IPS DF 19.7 (cell line): ENCODE measurements around the gene INSL3.

Source experiments
- DNase-seq: peaks from one replicate; pipeline ENCODE4 v3.0.0-alpha.2; 2013; ENCODE audit warnings: low read depth, low spot score

INSL3 gene

DNA sequence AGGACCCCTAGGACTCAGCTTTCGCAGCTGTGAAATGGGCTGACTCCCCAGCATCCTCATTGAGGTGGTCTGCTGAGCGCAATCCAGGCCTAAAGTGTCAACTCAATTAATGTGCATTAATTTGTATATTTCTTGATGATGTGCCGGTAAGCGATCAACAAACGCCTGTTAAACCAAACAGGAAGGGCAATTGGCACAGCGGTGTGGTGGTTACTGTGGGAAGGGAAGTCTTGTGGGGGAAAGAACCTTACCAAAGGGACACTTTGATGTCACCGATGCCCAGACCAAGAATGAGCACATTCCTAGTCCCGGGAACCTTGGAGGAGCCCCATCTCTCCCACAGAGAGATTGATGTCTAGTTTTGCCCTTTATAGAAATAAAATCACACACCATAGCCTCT, 24.8 kb upstream of the INSL3 start:
- no peak for DNase-seq

DNA sequence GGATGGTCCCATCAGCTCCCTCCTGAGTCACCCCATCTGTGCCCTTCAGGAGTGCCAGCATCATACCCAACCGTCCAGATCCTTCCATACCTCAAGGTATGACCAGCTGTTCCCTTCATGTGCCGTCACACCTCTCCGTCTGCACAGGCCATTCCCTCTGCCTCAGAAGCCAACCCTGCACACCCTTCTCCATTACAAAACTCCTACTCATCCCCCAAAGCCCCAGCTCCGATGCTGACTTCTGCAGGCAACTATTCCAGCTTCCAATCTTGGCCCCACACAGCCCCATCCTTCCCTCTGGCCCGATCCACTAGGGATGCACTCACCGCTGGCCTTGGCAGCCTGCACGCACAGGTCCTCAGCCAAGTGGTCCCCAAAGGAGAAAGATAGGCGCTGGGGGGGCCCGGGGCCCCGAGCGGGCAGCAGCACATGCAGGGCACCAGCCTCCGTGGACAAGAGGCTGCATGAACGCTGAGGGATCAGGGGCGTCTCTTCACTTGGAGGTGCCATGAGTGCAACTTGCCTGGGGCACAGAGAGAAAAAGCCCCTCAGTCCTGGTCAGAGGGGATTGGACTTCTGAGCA, 22.7 kb upstream of the INSL3 start:
- DNase-seq = no peak

DNA sequence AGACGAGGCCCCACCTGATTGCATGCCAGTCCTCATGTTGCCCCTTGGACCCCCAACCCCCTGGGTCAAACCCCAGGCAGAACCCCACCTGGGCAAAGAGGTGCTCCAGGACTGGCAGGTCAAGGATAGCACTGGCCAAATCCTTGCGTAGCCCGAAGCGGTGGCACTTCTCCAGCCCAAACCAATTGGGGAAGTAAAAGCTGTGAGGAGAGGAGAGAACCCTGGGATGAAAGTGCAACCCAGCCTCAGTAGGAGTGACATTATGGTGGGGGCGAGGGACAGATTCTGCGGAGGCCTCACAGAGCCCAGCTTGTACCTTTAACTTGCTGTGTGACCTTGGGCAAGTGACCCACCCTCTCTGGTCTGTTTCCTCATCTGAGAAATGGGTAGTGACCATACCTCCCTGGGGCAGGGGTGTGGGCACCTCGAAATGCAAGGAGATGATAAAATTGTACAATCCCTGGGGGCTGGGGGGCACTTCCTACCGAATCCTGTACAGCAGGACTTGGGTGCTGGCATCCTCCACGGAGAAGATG, 22.0 kb upstream of the INSL3 start:
- DNase-seq = no peak

DNA sequence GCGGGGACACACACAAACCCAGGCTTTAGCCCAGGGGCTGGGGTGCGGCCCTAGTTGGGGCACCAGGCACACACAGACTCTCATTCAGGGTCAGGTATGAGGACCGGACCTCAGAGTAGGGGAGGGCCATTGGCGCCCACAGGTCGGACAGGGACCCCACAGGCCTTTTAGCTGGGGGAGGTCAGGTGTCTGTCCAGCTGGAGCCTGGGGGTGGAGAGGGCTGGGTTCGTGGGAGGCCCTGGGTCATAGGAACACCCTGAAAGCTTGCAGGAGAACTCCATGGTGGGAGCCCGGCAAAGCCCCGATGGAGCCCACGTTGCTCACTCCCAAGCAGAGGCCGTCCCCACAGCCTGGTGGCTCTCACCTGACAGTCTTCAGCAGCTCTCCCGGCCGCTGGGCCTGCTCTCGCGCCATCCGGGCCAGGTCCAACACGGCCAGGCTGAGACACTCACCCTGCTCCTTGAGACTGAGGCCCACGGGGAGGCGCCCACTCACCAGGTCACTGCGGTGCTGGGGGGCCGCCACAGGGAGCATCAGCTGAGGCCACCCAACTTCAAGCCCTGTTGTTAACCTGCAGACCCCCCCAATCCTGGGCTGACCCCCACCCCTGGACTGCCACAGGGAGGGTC, 21.5 kb upstream of the INSL3 start:
- no peak for DNase-seq

DNA sequence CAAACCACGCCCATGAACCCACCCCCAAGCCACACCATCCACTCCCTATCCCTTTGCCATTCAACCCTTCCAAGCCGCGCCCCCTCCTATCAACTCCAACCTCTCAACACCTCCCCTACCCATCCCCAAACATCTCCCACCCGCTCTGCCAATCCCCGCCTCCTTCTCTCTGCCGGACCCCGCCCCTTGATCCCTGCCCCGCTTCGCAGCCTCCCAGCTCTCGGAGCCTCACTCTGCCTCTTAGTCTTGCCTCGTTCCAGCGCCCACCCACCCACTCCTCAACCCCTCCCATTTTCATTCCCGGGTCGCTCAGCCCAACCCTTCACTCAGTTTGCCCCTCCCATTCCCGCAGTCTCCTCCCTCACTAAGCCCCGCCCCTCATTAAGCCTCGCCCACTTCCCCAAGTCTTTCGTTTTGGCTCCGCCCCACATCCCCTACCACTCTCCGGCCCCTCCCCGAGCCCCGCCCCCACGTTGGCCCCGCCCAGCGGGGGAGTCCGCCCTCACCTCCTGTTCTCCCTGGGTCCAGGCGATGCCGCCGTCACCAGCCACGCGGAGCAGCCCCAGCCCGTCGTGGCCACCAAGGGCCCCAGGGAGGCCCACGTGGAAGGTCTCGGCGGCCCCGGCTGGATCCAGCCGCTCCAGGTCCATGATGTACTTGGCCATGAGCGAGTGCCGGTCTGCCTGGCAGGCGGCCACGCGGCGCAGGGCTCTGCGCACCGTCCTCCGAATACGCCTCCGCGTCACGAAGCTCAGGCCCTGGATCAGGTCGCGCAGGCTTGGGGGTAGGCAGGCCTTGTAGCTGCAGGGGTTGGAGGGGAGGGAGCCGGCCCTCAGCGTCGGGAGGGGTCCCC, 20.7 kb upstream of the INSL3 start:
- peak; percentile 91 for DNase-seq

DNA sequence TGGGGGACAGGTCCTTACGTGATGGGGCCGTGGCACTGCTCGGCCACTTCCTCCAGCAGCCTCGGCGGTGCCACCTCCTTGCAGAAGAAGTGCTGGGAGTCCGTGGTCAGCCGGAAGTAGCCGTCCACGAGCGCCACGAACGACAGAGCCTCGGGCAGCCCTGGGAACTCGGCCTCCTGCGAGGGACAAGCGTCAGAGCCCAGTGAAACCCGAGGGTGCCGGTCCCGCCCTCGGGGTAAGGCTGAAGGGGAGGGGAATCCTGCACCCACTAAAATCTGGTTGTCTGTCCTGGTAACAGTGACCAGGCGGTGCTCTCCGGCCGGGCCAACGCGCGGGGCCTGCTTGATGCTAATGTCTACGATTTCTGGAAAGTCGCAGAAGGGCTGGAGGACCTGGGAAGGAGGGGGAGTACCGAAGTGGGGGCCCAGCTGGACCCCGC, 20.1 kb upstream of the INSL3 start:
- no peak for DNase-seq

DNA sequence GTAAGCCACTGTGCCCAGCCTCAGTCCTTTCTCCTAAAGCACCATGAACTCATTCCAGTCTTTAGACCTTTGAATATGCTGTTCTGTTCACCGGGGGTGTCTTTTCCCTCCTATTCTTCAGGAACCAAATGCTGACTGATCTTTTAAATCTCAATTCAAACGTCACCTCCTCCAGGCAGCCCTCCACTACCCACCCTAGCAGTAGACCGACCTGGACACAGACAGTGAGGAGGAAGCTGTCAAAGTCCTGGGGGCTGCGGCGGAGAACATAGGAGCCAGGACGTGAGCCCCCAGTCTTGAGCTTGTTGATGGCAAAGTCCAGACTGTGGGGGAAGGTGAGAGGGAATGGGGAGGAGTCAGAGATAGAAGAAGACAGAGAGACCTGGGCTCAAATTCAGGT, 18.7 kb upstream of the INSL3 start:
- DNase-seq = no peak

DNA sequence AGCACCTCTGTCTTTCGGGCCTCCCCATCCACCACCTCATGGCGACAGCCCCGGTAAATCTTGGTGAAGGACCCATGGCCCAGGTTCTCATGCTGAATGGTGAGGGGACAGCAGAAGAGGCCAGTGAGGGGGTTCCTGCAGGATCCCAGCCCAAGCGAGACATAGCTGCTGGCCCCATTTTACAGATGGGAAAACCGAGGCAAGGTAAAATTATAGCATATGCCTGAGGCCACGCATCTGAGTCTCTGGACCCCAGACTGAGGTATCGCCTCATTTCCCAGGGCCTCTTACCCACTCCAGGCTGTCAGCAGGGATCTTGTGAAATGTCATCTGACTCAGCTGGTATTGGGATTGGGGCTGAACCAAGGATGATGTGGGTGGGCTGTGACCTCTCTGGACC, 16.7 kb upstream of the INSL3 start:
- no peak for DNase-seq

DNA sequence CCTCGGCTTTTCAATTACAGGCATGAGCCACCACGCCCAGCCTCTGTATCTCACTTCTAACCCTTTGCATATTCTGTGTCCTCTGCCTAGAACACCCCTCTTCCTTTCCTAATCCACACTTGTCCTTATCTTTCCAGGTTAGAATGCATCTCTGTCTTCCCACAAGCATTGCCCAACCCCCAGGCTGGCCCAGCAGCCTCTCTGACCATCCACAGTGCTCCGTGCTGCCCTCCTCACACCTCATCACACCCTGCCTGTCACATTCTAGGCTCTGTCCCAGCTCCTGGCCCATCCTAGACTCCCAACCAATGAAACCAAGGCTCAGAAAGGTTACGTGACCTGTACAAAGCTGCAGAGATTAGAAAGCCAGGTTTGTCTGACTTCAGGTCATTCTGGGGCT, 15.2 kb upstream of the INSL3 start:
- no peak for DNase-seq

DNA sequence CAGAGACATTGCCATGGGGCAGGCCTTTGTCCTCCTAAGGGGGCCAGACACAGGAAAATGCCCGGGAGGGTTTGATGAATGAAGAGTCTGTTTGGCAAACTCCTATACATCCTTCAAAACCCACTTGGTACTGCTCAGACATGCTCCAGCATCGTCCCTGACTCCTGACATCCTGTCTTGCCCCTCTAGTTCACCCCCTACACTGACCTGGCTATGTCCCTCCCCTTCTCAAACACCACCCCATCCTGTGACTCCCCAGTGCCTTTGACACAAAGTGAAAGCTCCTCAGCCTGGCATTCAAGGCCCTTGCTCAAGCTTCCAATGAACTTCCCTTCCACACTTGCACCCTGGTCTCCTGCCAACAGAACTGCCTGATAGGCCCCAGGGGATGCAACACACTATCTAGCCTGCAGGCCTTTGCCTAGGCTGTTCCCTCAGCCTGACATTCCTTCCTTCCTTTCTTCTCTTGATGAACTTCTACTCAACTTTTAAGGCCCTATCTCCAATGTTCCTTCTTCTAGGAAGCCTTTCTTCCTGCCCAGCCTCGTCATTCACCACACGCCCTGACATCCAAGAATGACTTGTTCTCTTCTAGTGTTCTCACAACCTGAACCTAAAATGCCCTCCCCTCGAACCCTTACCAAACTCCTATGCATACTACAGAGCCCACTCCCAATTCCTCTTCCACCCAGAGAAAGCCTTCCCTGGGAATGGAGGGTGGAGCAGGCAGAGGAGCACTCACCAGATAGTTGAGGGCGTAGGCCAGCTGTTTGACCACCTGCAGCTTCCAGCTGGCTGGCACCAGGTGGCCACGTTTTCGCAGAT, 14.1 kb upstream of the INSL3 start:
- DNase-seq = no peak

DNA sequence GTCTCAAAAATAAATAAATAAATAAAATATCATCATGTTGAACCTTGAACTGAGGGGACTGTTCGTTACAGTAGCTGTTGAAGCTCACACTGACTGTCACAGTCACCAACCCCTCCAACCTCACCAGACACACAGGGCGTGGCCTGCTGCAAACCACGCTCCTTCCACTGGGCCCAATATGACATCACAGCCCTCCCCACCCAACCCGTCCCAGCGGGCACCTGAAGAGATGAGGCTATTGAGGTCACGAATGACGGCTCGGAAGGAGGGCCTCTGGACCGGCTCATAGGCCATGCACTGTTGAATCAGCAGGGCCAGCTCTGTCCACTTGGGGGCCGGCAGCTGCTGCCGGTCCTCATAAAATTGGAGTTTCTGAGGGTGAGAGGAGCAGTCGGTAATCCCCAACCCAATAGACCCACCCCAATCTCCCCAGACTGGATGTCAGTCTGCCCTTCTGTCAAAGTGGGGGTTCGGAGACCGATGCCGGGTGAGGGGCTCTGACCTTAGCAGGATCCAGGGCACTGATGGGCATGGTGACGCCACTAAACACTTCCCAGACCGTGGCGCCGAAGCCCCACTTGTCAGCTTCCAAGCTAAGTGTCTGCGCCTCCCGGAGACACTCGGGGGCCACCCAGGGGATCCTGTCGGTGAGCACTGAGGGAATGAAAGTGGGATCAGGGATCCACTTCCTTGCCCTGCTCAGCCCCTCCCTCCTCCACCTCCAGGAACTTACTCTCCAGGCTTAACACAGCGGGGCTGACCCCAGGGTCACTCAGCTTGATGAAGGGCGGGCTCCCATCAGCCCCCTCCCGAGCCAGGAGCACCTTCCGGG, 13.2 kb upstream of the INSL3 start:
- DNase-seq = no peak

DNA sequence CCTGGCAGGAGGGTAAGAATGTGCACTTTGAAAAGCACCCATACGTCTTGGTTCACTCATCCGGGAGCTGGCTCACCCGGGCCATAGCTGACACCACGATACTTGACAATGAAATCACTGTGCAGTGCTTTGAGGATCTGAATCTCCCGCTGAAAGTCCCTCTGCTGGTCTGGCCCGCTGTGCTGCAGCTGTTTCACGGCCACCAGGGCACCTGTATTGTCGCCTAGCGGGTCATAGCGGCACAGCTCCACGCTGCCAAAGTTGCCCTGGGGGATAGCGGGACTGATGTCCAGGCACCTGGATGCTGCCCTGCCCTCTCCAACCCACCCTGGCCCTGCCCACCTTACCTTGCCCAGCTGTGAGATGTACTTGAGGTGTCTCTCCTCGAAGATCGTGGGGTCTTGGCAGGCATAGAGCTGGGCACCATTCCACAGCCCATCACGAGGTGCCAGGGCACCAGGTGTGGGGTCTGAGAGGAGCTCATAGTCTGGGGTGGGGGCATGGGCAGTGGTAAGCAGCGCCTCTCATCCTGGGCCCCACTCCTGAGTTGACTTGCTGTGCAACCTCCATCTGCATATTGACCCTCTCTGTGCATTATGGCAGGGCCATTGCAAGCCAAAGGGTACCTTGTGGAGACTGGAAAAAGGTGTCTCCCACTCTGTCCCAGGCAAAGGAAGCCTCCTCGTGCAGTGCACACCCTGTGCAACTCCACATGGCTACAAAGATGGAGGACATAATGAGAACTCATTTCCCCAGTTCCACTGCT, 11.3 kb upstream of the INSL3 start:
- DNase-seq = no peak

DNA sequence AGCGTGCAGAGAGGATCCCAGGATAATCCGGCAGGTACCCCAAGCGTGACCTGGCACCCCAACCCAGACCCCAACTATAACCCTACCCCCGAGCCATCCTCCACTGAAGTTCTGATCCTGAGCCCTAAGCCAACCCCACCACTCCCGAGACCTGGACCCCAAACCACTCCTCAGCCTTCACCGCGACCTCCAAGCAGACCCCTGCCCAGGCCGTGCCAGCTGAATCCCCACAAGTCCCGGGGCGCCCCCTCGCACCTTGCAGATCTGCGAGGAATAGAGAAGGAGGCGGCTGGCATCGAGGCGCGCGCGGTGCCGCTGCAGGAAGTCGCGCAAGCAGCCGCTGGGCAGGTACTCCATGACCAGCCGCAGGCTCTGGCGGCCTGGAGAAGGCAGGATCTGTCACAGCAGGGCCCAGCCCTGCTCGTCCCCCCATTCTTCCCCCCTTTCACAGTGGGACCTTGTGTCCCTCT, 10.1 kb upstream of the INSL3 start:
- DNase-seq = no peak

DNA sequence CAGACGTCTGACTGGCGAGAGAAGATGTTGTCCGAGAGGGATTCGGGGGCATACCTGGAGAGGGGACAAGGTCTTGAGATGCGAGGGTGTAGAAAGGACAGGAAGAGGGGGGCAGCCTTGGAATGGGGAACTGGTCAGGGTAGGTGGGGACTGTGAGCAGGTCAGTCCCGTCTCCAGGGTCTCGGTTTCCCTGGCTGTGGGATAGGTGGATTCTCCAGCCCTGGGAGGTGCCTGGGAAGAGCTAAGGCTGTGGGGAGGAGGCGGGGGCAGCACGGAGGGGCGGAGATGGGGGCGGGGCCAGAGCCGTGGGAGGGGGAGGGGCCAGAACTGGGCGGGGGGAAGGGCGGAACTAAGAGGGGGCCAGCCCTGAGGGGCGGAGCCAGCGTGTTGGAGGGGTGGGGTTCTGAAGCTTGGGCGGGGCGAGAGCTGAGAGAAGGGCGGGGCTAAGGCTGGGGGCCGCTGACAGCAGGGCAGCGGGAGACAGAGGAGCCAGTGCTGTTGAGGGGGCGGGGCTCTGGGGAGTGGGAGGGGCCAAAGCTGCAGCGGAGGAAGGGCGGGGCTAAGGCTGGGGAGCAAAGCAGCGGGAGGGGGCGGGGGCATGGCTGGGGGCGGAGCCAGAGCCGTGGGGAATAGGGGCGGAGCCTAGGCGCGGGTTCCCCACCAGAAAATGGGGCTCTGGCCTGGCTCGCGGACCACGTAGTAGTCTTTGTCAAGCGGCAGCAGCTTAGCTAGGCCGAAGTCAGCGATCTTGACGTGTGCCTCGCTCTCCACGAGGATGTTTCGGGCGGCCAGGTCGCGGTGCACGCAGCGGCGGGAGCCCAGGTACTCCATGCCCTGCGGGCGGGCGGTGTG, 9.5 kb upstream of the INSL3 start:
- peak; percentile 81 for DNase-seq

DNA sequence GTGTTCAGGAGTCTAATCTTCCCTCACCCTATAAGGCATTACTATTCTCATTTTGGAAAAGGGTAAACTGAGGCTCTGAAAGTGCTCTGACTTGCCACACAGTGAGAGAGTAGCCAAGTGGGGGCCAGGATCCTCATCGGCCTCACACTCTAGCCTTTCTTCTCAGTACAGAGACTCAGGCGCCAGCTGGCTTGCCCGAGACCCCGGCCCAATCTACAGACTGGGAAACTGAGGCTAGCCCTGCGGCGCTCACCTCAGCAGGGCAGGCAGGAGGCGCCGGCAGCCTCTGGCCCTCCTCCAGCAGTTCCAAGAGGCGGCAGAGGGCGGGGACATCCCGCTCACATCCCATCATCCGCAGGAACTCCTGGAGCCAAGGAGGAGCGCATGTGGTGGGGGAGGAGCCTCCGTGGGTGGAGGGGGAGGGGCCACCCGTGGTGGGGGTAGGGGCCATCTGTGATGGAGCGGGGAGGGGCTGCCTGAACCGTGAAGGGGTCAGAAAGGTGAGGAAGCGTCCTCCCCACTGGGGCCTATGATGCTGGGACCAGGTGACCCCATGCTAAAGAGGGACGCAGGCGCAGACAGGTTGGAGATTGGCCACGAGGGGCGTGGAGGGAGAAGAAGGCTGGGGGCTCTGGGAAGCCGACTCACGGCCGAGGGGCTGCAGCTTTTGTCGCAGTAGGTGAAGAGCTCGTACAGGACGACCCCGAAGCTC, 8.7 kb upstream of the INSL3 start:
- DNase-seq = peak; percentile 72

DNA sequence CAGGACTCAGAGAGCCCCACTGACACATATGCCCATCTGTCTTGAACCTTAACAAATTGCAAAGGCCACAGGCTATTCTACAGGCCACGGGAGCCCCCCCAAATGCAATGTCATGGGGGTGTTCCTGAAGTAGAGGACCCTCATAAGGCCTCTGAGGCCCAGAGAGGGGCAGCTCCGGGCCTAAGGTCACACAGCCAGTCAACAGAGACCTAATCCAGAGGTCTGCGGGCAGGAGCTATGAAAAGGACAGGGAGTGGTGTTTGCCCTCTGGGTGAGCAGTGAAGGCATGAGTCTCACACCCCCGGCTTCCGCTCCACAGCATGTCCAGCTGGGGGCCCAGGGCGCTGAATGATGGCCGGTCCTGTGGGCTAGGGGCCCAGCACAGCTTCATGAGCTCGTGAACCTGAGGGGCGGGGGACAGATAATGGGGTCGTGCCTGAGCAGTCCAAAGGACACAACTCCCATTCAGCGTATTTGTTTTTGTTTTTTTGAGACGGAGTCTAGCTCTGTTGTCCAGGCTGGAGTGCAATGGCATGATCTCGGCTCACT, 5.3 kb upstream of the INSL3 start:
- no peak for DNase-seq

DNA sequence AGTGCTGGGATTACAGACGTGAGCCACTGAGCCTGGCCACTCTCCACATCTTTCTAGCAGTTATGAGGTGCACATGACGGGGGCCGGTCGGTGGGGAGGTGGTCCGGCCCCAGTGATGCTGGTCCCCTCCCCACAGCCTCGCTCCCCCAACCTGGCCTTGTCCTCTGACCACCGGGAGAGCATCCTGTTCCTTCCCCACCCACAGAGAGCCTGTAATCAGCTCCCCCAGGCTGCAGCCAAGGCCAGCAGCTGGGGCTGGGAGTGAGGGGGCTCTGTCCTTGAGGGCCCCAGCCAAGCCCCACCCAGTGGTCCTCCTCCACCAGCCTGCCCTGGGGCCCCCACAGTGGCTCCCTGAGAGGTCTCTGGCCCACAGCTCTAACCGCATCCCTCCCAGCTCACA, 3.0 kb upstream of the INSL3 start:
- no peak for DNase-seq
